Lower lobe of right lung (tissue), 2 donors: ENCODE results near the gene C1GALT1. TPM values are rescaled to one million over a fixed set of nuclear protein-coding genes. Genes with fewer than 3 reads are reported as not detected.
"Not testable (repeated sequence)": the region's sequence is repeated elsewhere in the genome, so short reads cannot be mapped to it uniquely, and the experiment has no call there.

ENCODE experiments used
- ATAC-seq, 2 donors: fragments of 200-7000 bp; cut with Tn5 transposase; one replicate each; pipeline ENCODE4 v1.9.1; 2020 to 2022; ENCODE audit warnings: mild to moderate bottlenecking in 2 of 2, moderate library complexity in 2 of 2
- DNase-seq: peaks from one replicate; pipeline ENCODE4 v3.0.0-alpha.2; 2020
- H3K27ac ChIP-seq: fragments of 200-600 bp; one replicate; pipeline ENCODE4 v1.8.0; 2022
- H3K27me3 ChIP-seq: fragments of 200-600 bp; one replicate; pipeline ENCODE4 v1.8.0; 2022; ENCODE audit warnings: low read depth
- H3K36me3 ChIP-seq: fragments of 200-600 bp; one replicate; pipeline ENCODE4 v1.8.0; 2022; ENCODE audit warnings: mild to moderate bottlenecking
- H3K4me1 ChIP-seq: fragments of 200-600 bp; one replicate; pipeline ENCODE4 v1.8.0; 2022
- H3K4me3 ChIP-seq: fragments of 200-600 bp; one replicate; pipeline ENCODE4 v1.8.0; 2022; ENCODE audit warnings: mild to moderate bottlenecking
- H3K9me3 ChIP-seq: fragments of 200-600 bp; one replicate; pipeline ENCODE4 v1.8.0; 2022
- CTCF ChIP-seq: fragments of 200-600 bp; IDR thresholded peaks from one replicate; pipeline ENCODE4 v1.8.0; 2022; ENCODE audit warnings: antibody characterized with exemption, mild to moderate bottlenecking
- intact Hi-C: fragments of 100-400 bp; cut with DNase I; formaldehyde crosslinking; loops from one replicate; pipeline ENCODE4 v1.11.0; 2022
- total RNA-seq: library from RNA; stranded (reverse); fragmentation: NEBNext Ultra II Directional; extraction: Animal tissue kit (Norgen Biotek cat#: 25700); gene quantifications from one replicate; pipeline ENCODE4 v1.2.1, GENCODE V29; 2021
- donor health status: DM: no; HTN: yes; CAD: no; lungs with severe emphysema.

Gene C1GALT1
- total RNA-seq, 1 donor from 2014 or later, result 39.0 TPM

GRCh38 chr7:7237201-7237977, 55.0 kb downstream of the C1GALT1 start:
- H3K36me3 ChIP-seq, result peaks cover 27% of the 10 kb centered on the region
- no peak for TF ChIP-seq CTCF
- intact Hi-C loops, result no loop called here
- no peak overlapping the region for H3K4me3 ChIP-seq
- no peaks in the 10 kb centered on the region for H3K9me3 ChIP-seq
- DNase-seq (no peak), ATAC-seq (peak; percentile 56 to 81)
- no peak overlapping the region for H3K27ac ChIP-seq
- H3K4me1 ChIP-seq, result peaks cover 10% of the 10 kb centered on the region
- H3K27me3 ChIP-seq, result no peaks in the 10 kb centered on the region

GRCh38 chr7:7237978-7238267, 55.6 kb downstream of the C1GALT1 start:
- Histone ChIP-seq H3K4me3 (no peak overlapping the region), H3K9me3 (no peaks in the 10 kb centered on the region), H3K27me3 (no peaks in the 10 kb centered on the region), H3K4me1 (peaks cover 10% of the 10 kb centered on the region), H3K36me3 (peaks cover 27% of the 10 kb centered on the region), H3K27ac (no peak overlapping the region)
- intact Hi-C loops, result no loop called here
- no peak for TF ChIP-seq CTCF
- no peak for ATAC-seq
- no peak for DNase-seq

GRCh38 chr7:7239346-7239745, 57.0 kb downstream of the C1GALT1 start:
- intact Hi-C loops, result no loop called here
- DNase-seq (no peak), ATAC-seq (no peak)
- no peaks in the 10 kb centered on the region for H3K9me3 ChIP-seq
- H3K4me1 ChIP-seq, result peaks cover 10% of the 10 kb centered on the region
- peaks cover 27% of the 10 kb centered on the region for H3K36me3 ChIP-seq
- no peak overlapping the region for H3K4me3 ChIP-seq
- H3K27ac ChIP-seq, result no peak overlapping the region
- no peak for TF ChIP-seq CTCF
- H3K27me3 ChIP-seq, result no peaks in the 10 kb centered on the region

GRCh38 chr7:7242899-7243298, 60.6 kb downstream of the C1GALT1 start:
- DNase-seq, result no peak
- Histone ChIP-seq H3K27me3 (no peaks in the 10 kb centered on the region), H3K9me3 (no peaks in the 10 kb centered on the region), H3K36me3 (peaks cover 20% of the 10 kb centered on the region), H3K27ac (no peak overlapping the region), H3K4me1 (peaks cover 8% of the 10 kb centered on the region), H3K4me3 (no peak overlapping the region)
- intact Hi-C loops, result no loop called here
- TF ChIP-seq CTCF, result no peak
- ATAC-seq, result no peak

- ATAC-seq, H3K9me3 ChIP-seq, H3K27ac ChIP-seq, intact Hi-C loops, H3K36me3 ChIP-seq, H3K27me3 ChIP-seq, H3K4me3 ChIP-seq, DNase-seq: not testable (repeated sequence)
- H3K4me1 ChIP-seq, result peaks cover 13% of the 10 kb centered on the region
These were observed 62.9 kb downstream of the C1GALT1 start for GRCh38 chr7:7245233-7245632.

GRCh38 chr7:7246223-7246622, 63.9 kb downstream of the C1GALT1 start:
- TF ChIP-seq CTCF, result no peak
- H3K27me3 ChIP-seq, result no peaks in the 10 kb centered on the region
- H3K4me1 ChIP-seq, result peaks cover 13% of the 10 kb centered on the region
- DNase-seq (no peak), ATAC-seq (no peak)
- intact Hi-C loops, result no loop called here
- H3K9me3 ChIP-seq, result no peaks in the 10 kb centered on the region
- H3K36me3 ChIP-seq, result no peaks in the 10 kb centered on the region
- no peak overlapping the region for H3K27ac ChIP-seq
- no peak overlapping the region for H3K4me3 ChIP-seq
